GOT3 (cell line): Measurements from ENCODE around the gene IFNA6.

Source experiments
- DNase-seq: peaks from one replicate; lab custom pipeline; 2025; ENCODE audit warnings: mixed read lengths; lab: John Stamatoyannopoulos, UW

IFNA6 gene

GRCh38 chr9:21331676-21332402, 18.8 kb downstream of the IFNA6 start:
- no peak for DNase-seq

GRCh38 chr9:21326526-21327139, 24.1 kb downstream of the IFNA6 start:
- DNase-seq, result no peak

GRCh38 chr9:21324047-21324446, 26.6 kb downstream of the IFNA6 start:
- no peak for DNase-seq

GRCh38 chr9:21322911-21323461, 27.7 kb downstream of the IFNA6 start:
- no peak for DNase-seq

- DNase-seq, result no peak
Observed at GRCh38 chr9:21320465-21320864, 30.2 kb downstream of the IFNA6 start.

- no peak for DNase-seq
Observed at GRCh38 chr9:21317956-21318923, 32.4 kb downstream of the IFNA6 start.

GRCh38 chr9:21316860-21317259, 33.8 kb downstream of the IFNA6 start:
- no peak for DNase-seq

- DNase-seq, result no peak
Observed at GRCh38 chr9:21316032-21316842, 34.5 kb downstream of the IFNA6 start.

DNA sequence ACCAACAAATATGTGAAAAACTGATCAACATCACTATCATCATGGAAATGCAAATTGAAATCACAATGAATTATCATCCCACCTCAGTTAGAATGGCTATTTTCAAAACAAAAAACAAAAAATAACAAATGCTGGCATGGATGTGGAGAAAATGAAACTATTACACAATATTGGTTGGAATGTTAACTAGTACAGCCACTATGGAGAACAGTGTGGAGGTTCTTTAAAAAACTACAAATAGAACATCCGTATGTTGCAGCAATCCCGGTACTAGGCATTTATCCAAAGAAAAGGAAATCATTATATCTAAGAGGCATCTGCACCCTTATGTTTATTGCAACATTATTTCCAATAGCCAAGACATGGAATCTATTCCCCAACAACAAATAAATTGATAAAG, 36.5 kb downstream of the IFNA6 start:
- no peak for DNase-seq

DNA sequence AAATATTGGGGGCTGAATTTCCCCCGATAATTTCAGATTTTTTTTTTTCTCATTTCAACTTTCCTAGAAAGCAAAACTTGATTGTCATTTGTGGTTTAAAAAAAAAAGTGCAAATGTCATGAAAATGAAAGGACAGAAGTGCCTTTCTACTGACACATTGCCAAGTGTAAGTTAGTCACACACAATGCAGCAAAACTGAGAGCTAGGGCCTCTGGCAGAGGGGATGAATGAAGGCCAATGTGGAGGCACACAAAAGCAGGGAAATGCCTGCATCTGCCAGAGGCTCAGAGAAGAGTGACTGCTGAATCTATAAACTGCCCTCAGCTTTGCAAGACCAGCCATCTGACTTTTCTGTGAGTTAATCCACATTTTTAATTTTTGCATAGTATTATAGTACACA, 38.8 kb downstream of the IFNA6 start:
- no peak for DNase-seq

GRCh38 chr9:21305213-21305612, 45.5 kb downstream of the IFNA6 start, which contains the start of gene IFNA5:
TSS of gene IFNA5 (minus strand) at chr9:21305313. CDS start at chr9:21305256, 57 bp downstream.
- DNase-seq, result no peak
